GM19372 (cell line): ENCODE measurements around the gene KLF15.

ENCODE experiments used
- ATAC-seq: cut with Tn5 transposase; IDR thresholded peaks from one replicate; pipeline ENCODE4 v1.9.1; 2021; ENCODE audit warnings: mild to moderate bottlenecking, low read depth, moderate library complexity; ENCODE audit not compliant: unreplicated experiment

The KLF15 gene

DNA sequence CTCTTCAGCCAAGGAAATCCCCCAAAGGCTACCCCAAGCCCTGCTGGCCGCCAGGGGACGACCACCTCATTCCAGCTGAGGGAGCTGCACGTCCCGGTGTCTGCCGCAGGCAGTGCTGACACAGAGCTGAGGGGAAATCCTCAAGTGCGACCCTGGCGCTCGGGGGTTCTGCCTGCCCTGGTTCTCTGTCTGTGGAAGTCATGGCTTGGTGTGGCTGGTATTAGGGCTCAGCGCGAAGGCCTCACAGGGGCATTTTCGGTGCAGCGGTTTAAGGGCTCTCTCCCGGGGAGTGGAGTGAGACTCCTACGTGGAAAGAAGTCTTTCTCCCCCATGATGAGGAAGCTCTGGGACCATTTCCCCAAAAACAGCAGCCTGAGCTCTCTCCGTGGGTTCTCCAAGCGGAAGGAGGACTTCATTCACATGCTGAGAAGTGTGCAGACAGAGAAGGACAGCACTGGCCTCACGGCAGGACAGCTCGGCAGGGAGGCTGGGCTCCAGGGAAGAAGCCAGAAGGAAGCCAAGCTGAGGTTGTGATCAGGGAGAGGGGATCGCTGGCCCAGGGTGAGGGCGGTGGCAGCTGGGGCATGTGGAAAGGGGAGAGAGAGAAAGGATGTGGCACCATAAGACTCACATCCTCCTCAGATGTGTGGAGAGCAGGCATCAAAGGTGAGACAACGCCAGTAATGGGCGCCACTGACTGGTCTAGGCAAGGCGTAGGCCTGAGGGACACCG, 48.6 kb downstream of the KLF15 start:
- ATAC-seq: no peak

DNA sequence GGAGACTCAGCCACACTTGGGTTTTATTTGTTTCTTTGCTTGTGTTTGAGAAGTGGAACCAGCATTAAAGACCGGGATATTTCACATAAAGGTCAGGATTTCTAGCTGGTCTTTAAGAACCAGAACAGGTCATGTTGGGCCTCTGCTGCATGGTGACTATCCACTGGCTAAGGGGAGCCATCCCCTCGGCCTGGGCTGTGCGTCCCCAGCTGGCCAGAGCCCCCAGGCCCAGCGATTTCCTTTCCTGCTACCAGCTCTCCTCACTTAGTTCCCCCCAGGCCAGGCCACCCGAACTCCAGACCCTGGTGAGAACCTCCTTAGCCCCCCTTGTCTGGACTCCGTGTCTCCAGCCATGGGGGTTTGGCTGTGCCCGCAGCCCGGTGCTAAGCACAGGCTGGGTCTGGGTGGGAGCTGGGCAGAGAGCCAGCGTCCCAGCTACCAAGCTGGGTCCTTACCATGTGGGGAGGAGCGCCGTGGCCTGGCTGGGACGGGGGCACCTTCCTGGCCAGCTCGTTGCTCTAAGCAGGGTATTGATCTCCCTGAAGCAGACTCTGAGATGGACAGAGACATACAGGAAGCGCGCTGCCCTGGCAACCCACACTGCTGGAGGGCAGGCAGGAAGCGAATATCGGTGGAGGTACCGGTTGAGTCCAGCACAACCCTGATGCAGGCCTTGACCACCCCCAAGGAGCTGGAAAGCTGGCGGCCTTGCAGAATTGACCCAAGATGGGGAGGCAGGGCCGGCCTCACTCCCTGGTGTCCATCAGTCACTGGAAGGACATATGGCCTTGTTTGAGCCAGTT, 49.4 kb downstream of the KLF15 start:
- no peak for ATAC-seq

DNA sequence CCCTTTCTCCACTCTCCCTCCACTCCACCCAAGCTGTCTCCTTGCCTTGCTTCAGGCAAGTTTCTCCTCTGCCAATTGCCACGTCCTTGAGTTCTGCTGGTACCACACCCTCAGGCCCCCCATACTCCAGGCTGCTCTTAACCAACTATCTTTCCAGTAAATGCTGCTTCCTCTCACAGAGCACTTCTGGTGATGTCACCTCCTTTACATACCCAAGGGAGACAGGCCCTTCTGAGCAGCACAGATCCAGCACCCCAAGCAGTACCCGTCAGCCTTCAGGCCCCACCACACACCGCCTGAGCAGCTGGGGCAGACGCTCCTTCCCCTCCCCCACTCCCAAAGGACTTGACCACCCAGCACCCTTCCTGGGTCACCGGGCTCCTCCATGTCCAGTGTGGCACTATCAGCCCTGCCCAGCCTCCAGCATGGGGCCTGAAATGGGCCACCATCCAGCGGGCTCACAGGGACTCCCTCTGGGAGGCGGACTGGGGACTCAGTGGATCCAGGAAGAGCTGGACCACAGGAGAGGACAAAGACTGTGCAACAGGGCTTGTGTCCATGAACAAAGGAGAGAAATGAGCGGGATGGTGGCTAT, 50.2 kb downstream of the KLF15 start:
- no peak for ATAC-seq

DNA sequence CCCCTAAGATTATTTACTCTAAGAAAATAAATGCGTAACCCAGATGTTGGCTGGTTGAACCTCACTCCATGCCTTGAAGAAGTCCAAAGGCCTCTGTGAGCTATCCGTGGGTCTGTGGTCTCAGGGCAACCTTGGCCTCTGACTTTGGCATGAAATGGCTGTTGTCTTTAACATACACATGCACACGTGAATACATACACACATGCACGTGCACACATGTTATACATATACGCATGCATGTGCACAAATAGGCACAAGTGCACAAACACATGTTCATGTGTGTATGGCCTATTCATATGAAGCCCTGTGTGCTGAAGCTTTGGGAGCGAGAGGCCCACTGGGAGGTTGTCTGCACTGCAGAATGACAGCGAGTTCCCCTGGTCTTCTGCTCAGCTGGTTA, 50.8 kb downstream of the KLF15 start:
- no peak for ATAC-seq

DNA sequence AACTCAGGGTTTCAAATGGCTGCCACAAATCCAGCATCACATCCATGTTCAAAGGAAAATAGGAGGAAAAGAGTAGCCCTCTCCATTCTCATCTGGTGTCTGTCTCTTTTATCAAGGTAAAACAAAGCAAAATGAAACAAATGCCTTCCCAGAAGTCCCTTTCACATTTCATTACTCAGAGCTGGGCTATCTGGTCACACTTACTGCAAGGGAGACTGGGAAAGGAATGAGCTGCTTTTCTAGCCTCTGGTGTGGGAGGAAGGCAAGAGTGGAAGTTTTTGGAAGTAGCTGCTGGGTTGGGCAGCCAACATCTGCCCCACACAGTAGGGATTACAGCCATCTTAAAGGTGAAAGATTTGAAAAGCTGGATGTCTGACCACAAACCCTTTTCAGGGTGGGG, 51.8 kb downstream of the KLF15 start:
- no peak for ATAC-seq

DNA sequence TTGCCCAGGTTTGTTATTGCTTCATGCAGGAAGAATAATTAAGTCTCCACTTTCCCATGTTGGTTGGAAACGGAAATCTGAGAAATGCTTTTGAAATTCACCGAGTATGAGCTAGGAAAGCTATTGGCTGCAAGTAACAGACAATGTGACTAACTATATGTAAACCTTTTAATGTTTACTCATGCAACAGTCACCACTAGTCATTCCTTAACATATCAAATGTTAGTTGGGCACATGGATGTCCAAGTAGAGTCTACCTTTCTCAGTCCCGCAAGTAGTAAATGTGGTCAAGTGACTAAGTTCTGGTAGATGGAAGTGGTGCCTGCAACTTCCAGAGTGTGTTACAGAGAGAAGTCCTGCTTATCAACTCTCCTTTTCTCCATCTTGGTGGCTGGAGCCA, 52.5 kb downstream of the KLF15 start:
- no peak for ATAC-seq

DNA sequence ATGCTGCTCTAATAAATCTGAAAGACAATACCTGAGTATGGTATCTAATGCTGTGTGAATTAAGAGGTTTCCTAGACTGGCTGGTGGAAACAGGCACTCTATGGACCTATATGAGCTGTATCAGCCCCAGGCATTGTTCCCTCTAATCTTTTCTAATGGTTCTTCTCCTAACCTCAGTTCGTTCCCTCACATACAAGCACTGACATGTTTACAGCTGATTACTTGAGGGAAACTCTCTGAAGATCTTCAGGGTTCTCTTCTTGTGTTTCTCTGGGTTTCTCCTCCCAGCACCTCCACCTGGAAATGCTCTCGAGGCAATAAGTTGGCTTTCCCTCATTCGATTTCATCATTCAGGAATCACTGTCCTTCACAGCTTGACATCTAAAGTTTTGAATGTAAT, 52.9 kb downstream of the KLF15 start:
- ATAC-seq: no peak

DNA sequence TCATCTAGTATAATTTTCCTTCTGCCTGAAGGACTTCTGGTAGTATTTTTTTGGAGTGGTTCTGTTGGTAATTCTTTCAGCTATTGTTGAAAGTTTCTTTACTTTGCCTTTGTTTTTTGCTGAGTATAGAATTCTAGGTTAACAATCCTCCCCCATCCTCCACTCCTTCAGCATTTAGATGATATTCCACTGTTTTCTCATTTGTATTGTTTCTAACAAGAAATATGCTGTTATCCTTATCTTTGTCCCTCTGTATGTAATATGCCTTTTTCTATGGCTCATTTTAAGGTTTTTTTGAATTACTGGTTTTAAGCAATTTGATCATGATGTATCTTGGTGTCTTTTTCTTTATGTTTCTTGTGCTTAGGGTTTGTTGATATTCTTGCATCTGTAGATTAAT, 53.9 kb downstream of the KLF15 start:
- no peak for ATAC-seq

DNA sequence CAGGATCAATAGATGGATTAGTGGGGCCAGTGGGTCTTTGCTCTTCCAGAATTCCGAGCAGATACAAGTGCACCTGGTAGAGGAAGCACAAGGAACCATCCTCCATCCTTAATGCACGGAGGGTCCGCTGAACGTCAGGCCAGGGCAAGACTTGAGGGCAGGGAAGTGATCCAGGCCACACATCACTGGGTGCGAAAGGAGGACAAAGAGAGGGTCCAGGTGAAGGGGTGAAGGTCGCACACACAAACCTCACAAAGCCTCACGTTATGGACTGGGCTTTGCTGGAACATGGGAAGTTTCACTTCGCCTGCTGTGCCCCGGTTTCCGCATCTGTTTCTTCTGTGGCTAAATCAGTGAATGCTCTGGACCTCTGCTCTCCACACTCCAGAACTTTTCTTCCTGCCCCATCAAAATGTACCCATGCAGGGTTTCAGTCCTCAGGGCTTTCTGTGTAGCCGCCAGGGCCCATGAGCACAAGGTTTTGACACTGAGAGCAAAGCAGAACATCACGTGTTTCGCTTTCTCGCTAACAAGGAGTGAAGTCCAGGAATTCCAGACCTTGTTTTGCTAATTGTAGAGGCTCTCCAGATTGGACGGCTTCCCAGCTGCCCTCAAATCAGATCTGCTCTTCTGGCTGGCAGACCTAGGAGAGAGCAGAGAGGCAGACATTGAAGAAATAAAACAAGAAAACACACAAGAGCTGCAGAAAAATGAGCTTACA, 56.3 kb downstream of the KLF15 start:
- no peak for ATAC-seq

DNA sequence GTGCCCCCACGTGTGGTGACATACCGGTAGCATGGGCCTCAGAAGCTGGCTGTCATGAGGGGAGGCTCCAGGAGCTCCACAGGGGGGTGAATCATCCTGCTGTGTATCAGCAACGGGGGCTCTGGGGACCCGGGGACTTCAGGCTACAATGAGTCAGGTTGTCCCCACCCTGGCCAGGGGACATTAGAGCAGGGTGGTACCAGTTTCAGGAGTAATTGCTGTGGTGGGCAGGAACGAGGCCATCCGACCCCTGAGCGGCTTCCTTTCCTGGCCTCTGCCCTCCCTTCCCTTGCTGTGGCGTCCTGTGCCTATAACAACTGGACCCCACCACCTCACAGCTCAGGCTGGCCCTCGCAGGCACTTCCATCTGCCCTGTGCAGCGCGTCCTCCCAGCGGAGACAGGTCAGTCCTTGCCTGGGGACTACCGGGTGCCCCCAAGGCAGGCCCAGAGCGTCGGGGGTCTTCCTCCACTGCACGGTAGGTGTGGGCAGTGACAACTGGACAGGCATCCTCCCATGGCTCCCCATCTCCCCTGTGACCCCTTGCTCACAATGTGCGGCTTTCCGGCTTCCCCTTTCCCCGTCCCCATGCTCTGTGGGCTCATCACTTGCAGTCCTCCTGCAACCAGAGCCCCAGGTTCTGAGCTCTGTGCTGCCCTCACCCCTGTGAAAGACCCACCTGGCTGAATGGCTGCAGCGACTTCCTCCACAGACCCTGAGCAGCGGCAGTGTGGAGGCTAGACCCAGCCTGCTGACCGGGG, 57.0 kb downstream of the KLF15 start:
- no peak for ATAC-seq

DNA sequence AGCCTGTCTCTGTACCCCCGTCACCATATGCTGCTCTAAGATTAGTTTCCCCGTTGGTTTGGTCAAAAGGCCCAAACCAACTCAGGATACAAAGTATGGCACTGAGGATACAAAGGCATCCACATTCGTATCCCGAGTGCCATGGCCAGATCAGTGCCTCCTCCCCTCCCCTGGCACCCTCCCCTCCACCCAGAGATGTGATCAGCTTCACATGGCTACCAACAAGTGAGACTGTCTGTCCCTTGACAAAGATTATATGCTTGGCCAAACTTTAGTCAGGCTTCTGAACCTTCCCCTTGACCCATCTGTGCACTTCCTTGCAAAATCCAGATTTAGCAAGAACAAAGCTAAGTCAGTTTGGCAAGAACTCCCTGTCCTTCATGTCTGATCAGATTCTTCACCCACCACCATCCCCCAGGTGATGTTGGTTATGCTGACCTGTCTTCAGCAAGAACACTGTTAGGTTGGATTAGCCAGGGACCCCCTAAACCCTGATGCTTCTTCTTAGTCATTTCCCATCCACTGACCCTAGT, 61.7 kb downstream of the KLF15 start:
- ATAC-seq: no peak

DNA sequence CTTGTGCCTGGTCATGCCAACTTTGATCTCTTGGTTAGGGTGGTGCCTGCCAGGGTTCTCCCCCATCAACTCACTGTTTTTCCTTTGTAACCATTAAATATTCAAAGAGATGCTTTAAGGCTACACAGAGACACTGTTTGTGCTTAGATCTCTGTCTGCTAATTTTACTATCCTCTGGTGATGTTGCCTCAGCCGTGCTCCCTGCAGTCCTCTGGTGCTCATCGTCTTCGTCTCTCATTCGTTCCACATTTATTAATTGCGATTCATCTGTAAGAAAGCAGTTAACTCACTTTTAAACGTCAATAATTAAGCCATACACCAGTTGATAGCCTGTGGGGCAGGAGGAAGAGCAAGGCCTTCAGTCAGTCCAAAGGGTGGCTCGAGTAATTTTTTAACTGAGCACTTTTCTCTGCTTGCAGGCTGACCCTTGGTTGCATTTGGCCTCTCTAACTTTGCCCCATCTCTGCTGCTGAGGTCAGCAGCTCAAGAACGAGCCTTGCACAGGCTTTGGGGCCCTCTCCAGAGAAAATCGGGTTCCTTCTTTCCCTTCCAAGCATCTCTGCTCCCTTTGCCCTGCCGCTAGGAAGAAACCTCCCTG, 62.9 kb downstream of the KLF15 start:
- ATAC-seq: no peak

DNA sequence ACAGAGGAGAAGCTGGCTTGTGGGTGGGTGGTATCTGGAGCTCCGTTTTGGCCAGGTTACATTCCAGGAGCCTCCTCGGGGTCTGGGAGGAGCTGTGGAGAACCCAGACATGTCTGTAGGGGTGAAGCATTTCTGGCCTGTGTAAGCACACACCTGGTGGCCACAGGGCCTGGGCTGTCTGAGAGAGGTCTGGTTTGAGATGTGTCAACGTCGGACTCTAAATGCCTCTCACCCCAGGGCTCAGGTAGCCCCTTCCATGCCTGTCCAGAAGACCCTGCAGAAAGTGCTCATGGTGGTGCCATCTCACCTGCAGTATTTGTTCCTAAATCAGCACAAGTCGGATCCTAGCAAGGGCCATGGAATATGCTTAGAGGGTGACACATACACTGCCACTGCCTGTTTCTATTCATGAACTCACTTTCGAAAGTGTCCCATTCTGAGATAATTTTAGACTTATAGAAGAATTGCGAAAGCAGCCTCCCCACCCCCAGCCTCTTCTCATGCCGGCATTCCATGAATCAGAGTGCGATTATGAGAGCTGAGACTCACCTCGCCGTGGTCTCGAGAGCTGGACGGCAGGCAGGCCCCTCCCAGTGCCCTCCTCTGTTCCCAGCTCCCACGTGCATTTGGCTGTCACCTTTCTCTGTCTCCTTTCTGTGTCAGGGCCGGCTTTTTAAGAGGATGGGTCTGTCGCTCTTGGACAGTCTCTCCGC, 63.7 kb downstream of the KLF15 start:
- no peak for ATAC-seq
